ENCODE results near the gene DOCK2. TPM values are rescaled to one million over a fixed set of nuclear protein-coding genes. Genes with fewer than 3 reads are reported as not detected.
"Not testable (repeated sequence)": the region's sequence is repeated elsewhere in the genome, so short reads cannot be mapped to it uniquely, and the experiment has no call there.

DOCK2 gene
- total RNA-seq: 2.2 TPM

DNA sequence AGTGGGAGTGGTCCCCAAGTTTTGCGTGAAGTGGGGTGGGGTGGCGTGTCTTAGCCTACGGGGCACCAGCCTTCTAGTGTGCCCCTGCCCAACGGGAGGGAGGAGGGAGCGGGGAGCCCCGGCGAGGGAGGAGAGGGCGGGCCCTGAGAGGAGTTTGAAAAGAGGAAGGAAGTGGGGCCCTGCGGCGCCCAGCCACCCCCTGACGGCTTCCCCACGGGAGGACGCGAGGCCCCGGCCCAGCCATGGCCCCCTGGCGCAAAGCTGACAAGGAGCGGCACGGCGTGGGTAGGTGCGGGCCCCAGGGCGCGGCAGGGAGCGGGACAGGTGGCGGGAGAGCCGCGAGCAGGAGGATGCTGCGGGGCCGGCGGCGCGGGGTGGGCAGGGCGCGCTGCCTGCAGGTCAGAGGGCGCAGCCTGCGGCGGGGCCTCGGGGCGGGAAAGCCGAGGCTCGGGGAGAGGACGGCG lies at the start of gene DOCK2:
Gene DOCK2, plus strand, starts transcription at position 191 of the 464 bp plus-strand sequence. Its CDS starts 52 bp downstream, at position 243.
- peak; percentile 56 for ATAC-seq

DNA sequence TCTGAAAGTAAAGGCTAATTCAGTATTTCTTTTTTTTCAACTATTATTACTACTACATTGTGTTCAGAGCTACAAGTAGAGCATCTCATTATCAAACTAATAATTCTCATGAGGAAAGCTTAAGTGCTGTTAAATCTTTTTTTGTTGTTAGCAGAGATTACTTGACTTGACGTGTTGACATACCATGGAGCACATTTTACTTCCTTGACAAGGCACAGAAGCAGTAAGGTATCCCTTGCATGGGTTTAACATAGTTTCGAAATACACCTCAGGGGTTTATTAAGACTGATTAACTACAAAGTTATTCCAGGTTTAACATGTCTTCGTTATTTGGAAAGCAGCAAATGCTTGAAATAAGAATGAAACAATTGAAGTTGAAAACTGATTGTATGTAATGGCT lies 46.5 kb upstream of the DOCK2 start:
- ATAC-seq: peak; percentile 92

DNA sequence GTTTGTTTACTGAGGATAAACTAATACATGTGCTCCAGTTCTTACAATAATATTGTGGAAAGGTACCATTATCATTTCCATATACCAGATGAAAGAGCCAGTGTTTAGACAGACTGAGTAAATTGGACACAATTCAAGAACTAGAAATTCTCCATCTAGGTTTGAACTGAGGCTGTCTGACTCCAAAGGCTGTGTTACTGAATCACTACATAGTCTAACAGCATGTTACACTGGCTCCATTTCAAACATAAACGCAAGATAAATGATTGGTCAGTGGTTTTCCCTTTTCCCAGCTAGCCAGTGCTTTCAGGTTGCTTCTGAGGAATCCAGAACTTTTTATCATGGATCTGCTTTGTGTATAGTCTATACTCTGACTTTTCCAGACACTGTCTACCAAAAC lies 45.4 kb upstream of the DOCK2 start:
- no peak for ATAC-seq

DNA sequence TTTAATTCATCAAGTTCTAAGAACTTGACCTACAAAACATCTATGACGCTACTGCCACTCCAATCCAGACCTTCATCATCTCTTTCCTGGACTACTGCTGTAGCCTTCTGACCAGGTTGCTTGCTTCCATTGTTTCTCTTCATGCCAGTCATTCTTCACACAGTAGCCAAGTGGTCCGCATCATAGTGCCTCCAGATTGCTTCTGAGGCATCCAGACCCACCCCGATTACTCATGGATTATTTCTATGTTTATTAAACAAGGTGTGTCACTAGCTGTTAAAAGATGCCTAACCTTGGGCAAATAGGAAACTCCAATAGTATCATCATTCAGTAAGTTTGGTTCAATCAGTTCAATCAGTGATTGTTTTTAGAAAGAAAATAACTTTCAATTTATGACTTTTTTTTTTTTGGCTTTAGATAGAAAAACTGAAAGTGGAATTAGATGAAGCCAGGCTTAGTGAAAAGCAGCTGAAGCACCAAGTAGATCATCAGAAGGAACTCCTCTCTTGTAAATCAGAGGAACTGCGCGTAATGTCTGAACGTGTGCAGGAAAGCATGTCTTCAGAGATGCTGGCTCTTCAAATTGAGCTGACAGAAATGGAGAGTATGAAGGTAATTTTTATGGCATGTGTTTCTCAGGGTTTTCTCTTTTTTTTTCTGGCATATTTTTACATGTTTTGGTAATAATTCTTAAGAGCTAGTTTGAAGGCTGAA lies 44.0 kb upstream of the DOCK2 start:
- peak; percentile 88 for ATAC-seq

DNA sequence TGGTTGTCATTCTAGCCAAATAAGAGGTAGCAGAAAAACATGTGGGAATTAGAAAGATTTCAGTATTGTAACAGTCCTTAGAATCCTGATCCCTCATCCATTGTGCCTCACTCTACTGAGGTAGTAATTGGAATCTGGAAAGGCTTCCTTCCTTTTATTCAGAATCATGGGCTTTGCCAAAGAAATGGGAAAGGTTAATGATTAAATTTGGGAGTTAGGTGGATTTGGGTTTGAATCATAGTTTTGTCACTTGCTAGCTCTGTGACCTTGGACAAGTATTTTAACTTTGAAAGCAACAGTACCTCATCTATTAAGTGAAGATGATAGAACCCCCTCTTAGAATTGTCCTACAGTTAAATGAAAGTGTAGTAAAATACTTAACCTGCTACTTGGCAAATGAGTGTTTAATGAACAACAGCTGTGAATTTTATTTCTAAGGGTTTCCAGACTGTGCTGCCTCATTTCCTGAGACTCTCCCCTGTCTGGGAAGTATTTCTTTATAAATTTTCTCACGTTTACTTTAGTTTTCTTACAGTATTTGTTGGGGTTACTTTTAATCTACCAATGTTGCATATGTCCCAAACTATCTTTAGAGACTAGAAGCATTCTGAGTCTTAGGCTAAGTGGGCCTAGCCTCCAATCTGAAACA lies 41.8 kb upstream of the DOCK2 start:
- no peak for ATAC-seq

DNA sequence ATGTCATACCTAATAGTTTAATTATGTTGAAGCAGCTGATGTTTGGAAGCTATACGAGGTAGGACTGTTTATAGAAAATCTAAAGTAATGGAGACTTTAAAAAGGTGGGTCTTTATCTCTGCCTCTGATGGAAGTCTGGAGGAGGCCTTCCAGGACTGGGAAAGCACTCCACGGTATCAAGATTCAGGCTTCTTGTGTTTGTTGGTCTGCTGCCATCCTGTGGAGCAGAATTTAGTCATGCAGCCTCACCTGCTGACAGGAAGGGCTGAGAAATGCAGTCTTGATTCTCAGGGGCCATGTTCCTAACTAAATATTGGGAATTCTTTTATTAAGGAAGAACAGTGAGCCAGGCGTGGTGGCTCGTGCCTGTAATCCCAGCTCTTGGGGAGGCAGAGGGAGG lies 37.6 kb upstream of the DOCK2 start:
- ATAC-seq: no peak

DNA sequence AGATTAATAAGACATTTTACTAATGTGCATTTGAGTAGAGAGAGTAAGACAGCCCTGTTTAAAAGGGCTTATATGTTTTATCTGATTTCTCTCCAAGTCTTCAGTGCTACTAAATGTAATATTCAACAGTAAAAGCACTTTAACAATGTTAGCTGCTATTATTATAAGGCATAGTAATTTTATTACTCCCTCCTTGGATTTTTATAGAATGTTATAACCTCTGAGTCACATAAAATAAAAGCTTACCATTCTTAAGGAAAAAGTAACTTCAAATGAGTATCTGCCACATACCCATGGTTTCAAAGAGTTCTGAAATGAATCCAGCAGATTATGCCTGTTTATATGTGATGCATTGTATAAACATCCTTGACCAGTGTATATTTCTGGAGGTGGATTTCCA lies 34.5 kb upstream of the DOCK2 start:
- ATAC-seq: no peak

DNA sequence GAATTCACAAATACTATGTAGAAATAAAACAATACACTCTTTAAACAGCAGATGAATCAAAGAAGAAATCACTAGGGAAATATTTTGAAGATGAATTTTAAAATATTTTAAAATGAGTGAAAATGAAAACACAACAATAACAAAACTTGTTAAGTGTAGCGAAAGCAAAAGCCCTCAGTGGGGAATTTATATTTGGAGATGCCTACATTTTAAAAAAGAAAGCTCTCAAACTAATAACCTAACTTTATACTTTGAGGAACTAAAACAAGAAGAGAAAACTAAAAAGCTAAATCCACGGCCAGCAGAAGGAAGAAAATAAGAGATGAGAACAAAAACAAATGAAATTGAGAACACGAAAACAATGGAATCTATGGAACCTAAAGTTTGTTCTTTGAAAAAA lies 30.8 kb upstream of the DOCK2 start:
- ATAC-seq: no peak

DNA sequence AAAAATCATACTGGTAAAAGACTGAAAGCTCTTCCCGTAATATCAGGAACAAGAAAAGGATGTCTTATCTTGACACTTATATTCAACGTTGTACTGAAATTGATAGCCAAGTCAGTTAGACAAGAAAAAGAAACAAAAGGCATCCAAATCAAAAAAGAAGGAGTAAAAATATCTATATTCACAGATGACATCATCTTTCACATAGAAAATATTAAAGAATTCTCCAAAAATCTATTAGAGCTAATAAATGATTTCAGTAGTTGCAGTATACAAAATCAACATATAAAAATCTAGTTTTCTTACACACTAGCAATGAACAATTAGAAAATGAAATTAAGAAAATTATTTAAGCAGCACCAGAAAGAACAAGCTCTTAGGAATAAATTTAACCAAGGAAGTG lies 29.2 kb upstream of the DOCK2 start:
- ATAC-seq: no peak

DNA sequence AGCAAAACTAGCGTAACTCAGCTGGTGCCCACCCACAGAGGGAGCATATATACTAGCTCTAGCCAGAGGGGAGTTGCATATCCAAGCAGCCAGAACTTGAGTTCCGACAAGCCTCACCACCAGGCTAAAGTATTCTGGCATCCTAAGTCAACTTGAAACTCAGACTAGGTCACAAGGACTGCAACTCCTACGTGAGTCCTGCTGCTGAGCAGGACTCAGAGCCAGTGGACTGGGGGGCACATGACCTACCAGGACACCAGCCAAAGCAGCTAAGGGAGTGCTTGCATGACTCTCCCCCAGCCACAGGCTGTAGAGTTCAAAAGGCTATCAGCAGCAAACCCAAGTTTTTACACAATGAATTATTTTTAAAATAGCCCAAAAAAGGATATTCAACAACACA lies 27.4 kb upstream of the DOCK2 start:
- ATAC-seq: no peak

DNA sequence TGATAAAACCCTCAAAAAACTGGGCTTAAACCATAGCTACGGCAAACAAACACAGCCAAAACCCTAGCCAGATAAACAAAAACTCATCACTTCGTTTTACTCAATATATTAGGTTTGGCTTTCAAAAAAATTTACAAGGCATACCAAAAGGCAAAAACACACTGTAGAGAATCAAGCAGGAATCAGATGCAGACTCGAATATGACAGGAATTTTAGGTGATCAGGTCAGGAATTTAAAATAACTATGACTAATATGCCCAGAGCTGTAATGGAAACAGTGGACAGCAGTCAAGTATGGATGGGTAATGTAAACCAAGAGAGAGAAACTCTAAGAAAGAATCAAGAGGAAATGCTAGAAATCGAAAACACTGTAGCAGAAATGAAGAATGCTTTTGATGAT lies 26.5 kb upstream of the DOCK2 start:
- ATAC-seq: no peak

DNA sequence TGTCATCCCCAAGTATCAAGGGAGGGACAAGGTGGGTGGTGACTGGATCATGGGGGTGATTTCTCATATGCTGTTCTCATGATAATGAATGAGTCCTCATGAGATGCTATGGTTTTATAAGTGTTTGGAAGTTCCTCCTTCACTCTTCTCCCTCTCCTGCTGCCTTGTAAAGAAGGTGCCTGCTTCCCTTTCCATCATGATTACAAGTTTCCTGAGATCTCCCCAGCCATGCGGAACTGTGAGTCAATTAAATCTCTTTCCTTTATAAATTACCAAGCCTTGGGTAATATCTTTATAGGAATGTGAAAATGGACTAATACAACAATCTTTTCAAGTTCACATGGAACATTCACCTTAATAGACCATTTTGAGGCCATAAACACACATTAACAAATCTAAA lies 21.5 kb upstream of the DOCK2 start:
- no peak for ATAC-seq

DNA sequence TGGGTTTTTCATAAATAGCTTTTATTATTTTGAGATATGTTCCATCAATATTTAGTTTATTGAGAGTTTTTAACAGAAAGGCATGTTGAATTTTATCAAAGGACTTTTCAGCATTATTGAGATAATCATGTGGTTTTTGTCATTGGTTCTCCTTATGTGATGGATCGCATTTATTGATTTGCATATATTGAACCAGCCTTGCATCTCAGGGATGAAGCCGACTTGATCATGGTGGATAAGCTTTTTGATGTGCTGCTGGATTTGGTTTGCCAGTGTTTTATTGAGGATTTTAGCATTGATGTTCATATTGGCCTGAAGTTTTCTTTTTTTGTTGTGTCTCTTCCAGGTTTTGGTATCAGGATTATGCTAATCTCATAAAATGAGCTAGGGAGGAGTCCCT lies 12.8 kb upstream of the DOCK2 start:
- not testable (repeated sequence) for ATAC-seq

DNA sequence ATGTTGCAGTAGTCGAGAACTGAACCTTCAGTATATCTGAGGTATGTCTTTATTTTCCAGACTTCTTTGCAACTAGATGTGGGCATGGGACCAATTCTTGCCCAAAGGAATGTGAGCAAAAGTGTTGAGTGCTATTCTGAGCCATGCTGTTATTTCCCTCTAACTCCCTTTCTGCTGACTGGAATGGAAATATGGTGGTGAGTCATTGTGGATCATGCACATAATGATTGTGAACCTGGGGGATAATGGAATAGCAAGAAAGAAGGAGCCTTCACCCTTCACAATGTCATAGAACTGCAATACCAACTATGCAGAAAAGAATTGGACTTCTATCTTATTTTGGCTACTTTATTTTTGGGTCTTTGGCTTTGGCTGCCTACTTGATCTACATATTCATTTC lies 10.3 kb upstream of the DOCK2 start:
- no peak for ATAC-seq

DNA sequence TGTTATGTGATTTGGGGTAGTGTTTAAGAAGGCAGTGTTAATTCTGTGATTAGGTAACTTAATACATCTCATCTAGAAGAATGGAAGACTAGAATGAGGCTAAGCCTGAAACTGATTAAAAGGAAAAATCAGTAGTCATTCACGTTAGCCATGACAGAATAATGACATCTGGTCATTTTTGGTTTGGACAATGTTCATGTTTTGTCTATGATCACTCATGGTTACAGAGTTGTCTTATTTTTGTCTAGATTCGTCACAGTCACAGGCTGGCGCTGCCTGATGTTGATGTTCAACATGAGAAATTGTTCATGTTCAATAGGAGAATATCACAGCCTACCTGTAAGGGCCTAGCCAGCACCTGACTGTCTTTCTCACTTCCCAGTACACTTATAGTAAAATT lies 9.5 kb upstream of the DOCK2 start:
- ATAC-seq: no peak

DNA sequence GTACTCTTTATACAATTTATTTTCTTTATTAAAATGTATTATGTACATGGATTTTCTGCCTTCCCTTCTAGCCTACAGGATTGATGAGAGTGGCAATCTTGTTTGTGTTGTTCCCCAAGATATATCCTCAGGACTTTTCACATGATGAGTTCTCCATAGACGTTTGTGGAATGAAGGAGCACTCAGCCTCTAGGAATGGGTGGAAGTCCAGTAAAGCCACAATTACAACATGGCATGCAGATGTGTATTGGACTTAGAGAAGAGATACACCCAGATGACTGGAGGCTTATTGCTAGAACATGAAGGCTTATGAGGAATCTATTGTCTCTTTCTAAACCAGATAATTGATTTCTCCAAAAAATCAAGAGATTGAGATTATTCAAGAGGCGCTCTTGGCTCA lies 8.2 kb upstream of the DOCK2 start:
- no peak for ATAC-seq

DNA sequence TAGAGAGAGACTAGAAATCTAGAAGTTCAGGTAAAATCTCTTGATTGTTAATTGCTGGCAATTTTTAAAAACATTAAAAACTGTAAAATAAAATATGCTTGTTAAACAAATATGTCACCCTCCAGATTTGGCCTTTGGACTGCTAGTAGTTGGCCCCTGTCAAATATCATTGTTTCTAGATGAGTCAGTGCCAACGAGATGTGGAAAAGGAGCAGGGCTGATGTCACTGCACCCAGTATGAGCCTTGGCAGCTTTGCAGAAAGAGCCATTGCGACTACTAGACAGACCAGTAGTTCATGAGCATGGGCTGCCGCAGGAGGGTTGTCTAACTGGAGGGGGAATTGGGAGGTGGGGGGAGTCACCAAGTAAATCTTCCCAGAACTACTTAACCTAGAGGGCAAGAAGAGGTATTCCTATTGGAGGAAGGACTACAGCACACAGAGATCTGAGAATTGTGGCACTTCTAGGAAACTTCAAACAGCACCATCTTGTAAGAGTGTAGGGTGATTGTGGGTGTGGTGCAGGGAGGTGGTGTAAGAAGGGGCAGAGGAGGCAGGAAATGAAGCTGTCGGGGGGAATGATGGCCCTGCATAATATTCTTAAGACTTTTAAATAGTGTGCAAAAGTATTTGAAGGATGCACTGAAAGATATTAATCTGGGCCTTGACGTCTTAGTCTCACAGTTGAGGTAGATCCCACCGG lies 7.1 kb upstream of the DOCK2 start:
- no peak for ATAC-seq

DNA sequence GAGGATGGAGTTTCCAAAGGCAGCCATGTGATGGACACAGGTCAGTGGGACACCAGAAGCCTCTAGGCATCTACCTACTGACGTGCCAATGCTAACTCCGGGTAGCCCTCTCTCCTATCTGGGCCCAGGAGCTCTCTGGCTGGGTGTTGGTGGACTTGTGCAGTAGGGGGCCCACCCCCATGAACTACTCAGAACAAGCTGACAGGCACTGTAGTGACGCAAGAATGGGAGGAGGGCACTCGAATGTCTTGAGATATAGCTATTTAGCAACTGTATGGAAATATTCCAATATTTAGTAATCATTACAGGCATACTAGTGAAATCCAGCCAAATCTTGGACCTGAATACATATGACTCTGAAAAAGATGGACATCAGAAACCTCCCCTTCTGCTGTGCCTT lies 5.7 kb upstream of the DOCK2 start:
- ATAC-seq: no peak

DNA sequence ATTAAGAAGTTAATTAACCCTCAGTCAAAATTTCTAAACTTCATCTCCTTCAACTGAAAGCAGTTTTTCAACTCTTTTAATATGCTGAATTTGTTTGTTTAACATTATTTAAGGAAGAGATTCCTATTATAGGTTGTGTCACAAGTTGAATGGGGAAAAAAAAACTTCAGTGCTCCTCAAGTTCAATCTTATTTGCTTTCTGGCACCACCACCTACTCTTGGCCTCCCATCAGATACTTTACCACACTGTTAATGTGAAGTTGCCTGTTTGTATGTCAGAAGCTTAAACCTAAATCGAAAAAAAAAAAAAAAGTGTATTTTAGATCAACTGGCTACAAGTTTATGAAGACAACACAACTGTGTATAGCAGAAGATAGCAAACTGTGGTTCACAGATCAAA lies 4.1 kb upstream of the DOCK2 start:
- no peak for ATAC-seq

DNA sequence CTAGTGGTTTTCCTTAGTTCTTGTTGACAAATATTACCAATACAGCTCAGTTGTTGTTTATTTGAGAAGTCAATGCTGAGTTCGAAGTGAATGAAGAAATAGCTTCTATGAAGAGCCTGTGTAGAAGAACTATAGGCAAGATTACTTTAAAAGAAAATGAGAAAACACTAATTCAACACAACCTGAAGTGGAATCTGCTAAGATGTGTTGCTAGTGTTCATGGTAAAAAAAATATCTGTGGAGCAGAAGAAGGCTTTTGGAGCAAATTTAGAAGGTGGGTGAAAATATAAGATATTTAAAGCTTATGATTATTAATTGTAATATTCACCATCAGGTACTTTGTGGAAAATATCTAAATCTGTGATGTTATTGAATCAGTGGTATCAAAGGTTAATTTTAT lies 2.5 kb upstream of the DOCK2 start:
- ATAC-seq: no peak

DNA sequence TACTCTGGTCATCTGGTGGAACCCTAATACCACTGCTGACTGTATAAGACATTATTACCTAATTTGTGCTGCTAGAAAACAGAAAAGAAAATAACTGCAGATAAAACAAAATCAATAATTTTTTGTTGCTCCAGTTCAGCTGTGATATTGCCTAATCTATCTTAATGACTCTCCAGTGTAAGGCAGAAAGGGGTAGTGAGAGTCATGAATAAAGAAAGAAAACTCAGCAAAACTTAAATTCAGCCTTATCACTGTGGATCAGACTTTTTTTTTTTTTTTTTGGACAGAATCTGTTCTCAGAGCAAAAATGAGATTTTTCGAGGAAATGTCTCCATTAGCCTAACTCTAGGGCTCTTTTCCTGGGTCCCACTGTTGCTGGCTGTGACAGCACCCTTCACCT lies 1.1 kb upstream of the DOCK2 start:
- ATAC-seq: no peak

DNA sequence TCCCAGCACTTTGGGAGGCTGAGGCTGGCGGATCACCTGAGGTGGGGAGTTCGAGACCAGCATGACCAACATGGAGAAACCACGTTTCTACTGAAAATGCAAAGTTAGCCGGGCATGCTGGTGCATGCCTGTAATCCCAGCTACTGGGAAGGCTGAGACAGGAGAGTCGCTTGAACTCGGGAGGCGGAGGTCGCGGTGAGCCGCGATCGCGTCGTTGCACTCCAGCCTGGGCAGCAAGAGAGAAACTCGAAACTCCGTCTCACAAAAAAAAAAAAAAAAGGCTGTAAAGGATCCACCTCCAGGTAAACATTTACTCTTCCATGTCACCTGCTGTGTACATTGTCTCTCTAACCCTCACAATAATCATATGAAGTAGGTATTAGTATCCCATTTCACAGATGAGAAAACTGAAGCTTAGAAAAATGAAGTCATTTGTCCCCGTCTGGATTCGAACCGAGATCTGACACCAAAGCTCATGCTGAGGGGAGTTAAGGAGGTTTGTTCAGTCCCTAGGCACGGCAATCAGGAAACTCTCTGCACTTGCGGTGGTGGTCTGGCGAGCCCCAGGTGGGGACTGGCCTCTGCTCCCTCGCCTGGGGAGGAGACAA lies 494 bp upstream of the DOCK2 start:
- no peak for ATAC-seq

DNA sequence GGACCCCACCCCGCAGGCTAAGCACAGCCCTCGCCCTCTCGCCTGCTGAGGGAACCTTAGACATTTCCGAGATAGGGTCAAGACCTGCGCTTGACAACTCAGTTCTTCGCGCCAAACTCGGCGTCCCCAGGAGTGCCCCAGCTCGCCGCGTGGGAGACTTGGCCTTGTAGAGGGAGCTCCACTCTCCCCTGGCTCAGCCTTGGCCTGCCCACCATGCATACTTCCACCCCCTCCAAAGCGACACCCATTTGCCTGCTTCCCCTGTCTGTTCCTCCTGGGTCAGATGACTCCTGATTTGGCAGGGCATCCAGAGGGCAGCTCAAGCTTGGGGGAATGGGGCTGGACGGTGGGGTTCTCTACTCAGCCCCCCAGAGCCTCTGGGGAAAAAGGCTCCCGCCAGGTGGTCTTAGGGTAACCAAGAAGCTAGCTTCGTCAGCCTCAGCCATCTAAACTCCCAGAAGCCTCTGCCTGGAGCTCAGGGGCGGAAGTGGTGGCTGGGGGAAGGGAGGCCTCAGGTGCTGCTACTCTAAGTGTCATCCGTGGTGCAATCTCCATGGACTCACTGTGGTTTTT lies 560 bp downstream of the DOCK2 start:
- peak; percentile 56 for ATAC-seq
